GM12875 (cell line): ENCODE data around the gene ACTL7A.

ENCODE experiments used
- H3K4me3 ChIP-seq: one replicate; pipeline ENCODE4 v1.5.1; 2011; ENCODE audit warnings: low read depth, low read length, control low read depth
- TF ChIP-seq, protein P1 (sequence below): IDR thresholded peaks from 2 replicates; pipeline ENCODE4 v1.5.1; 2011; ENCODE audit warnings: low read depth, mild to moderate bottlenecking, control low read depth, inconsistent platforms, low read length, moderate library complexity, borderline replicate concordance; ENCODE audit not compliant: insufficient read depth

ACTL7A gene

DNA sequence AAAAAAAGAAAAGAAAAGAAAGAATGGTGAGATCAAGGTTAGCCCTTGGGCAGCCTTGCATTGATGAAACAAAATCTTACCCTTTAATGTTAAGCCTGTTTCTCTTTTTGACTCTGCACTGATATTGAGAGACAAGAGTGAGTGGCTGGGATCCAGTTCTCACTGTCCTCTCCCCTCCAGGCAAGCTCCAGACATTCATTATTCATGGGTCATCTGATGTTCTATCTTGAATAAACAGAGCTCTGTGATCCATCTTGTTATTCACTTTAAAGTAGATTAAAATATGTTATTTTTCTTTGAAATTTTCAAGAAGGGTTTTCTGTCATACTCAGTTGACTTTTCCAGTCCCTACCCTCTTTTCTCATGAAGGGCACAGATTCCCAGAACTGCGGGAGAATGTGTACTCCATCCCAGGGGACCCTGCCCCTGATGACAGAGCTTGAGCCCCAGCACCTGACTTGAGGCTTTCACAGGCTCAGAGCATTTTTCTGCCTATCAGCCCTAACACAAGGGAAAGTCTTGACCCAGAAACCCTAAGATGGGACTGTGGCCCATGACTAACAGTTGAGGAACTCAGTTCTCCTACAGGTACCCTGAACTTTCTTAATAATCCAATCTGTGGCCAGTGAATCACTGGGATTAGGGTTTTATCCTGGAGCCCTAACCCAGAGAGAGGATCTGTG is 30.4 kb upstream of the ACTL7A start:
- TF ChIP-seq, protein P1, sequence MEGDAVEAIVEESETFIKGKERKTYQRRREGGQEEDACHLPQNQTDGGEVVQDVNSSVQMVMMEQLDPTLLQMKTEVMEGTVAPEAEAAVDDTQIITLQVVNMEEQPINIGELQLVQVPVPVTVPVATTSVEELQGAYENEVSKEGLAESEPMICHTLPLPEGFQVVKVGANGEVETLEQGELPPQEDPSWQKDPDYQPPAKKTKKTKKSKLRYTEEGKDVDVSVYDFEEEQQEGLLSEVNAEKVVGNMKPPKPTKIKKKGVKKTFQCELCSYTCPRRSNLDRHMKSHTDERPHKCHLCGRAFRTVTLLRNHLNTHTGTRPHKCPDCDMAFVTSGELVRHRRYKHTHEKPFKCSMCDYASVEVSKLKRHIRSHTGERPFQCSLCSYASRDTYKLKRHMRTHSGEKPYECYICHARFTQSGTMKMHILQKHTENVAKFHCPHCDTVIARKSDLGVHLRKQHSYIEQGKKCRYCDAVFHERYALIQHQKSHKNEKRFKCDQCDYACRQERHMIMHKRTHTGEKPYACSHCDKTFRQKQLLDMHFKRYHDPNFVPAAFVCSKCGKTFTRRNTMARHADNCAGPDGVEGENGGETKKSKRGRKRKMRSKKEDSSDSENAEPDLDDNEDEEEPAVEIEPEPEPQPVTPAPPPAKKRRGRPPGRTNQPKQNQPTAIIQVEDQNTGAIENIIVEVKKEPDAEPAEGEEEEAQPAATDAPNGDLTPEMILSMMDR, result no peak
- H3K4me3 ChIP-seq, result no peak overlapping the region

DNA sequence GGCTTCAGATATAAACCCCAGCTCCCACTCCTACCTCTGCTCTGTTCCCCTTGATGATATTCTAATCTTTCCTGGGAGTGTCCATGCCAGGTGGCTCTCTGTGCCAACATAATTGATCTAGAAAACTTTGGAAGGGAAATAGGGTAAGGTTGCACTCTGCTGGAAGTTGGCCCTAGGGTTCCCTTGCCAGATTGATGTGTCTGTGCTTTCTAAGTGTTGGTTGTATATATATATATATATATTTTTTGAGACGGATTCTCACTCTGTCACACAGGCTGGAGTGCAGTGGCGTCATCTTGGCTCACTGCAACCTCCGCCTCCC is 29.9 kb upstream of the ACTL7A start:
- H3K4me3 ChIP-seq, result no peak overlapping the region
- TF ChIP-seq, protein P1, result no peak

DNA sequence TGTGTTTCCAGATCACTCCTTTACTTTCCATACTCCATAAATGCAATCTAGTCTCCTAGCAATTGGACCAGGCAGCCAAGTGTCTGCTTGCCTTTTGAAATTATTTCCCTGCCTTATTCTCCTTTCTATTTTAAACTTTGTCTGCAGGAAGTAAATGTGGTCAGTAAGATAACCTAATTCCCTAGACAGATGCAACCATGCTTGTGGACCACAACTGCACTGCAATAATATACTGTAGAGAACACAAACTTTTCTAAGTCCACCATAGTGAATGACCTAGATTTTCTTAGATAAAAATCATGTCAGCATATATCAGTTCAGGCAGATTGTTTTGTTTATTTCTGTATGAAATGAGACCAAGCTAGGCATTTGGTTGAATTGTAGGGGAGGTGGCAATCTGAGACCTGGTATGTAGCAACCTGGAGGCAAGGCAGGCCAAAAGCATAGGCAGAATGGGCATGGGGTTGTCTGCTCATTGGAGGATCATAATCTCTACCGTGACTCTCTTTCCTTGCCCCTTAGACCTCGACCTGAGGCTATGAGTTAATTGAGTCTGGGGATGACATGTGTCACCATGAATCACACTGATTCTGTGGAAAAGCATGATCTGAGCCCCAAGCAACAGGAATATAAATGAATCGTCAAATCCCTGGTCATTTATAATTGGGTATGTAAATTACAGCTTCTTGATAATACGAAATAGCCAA is 27.0 kb upstream of the ACTL7A start:
- TF ChIP-seq, protein P1, result no peak
- no peak overlapping the region for H3K4me3 ChIP-seq

- TF ChIP-seq, protein P1, result no peak
- H3K4me3 ChIP-seq, result no peak overlapping the region
Observed at GRCh38 chr9:108835831-108836230, 26.2 kb upstream of the ACTL7A start.

GRCh38 chr9:108836319-108836718 is 25.7 kb upstream of the ACTL7A start:
- no peak overlapping the region for H3K4me3 ChIP-seq
- TF ChIP-seq, protein P1, result no peak

- TF ChIP-seq, protein P1, result no peak
Observed at GRCh38 chr9:108836781-108837180, 25.3 kb upstream of the ACTL7A start.

GRCh38 chr9:108837530-108837929 is 24.5 kb upstream of the ACTL7A start:
- TF ChIP-seq, protein P1, result no peak
- H3K4me3 ChIP-seq, result no peak overlapping the region

More at GRCh38 chr9:108836781-108837180, 25.3 kb upstream of the ACTL7A start:
- H3K4me3 ChIP-seq, result no peak overlapping the region
